GM12872 (cell line): ENCODE data around the gene ANKRD44.

Source experiments
- TF ChIP-seq, protein P1 (sequence below): IDR thresholded peaks from 3 replicates; pipeline ENCODE4 v1.5.1; 2011; ENCODE audit warnings: low read depth, mild to moderate bottlenecking, low read length, moderate library complexity; ENCODE audit not compliant: insufficient read depth

Gene ANKRD44

DNA sequence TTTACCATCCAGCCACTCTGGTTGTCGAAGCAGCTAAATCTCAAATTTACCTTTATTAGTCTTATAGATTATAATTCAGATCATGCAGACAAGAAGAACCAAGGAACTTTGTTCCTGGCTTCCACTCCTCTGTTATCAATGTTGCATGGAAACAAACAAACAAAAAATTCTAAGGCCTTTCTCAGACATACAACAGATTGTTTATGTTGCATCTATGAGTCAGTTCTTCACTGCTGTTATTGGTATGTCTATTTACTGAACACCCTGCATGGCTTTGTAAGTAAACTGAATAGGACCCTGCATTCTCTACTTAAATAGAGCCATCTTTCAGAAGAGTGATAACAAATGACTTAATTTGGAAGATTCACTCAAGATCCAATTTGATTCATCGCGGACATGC lies 1.6 kb upstream of the ANKRD44 start:
- TF ChIP-seq, protein P1, sequence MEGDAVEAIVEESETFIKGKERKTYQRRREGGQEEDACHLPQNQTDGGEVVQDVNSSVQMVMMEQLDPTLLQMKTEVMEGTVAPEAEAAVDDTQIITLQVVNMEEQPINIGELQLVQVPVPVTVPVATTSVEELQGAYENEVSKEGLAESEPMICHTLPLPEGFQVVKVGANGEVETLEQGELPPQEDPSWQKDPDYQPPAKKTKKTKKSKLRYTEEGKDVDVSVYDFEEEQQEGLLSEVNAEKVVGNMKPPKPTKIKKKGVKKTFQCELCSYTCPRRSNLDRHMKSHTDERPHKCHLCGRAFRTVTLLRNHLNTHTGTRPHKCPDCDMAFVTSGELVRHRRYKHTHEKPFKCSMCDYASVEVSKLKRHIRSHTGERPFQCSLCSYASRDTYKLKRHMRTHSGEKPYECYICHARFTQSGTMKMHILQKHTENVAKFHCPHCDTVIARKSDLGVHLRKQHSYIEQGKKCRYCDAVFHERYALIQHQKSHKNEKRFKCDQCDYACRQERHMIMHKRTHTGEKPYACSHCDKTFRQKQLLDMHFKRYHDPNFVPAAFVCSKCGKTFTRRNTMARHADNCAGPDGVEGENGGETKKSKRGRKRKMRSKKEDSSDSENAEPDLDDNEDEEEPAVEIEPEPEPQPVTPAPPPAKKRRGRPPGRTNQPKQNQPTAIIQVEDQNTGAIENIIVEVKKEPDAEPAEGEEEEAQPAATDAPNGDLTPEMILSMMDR: no peak

DNA sequence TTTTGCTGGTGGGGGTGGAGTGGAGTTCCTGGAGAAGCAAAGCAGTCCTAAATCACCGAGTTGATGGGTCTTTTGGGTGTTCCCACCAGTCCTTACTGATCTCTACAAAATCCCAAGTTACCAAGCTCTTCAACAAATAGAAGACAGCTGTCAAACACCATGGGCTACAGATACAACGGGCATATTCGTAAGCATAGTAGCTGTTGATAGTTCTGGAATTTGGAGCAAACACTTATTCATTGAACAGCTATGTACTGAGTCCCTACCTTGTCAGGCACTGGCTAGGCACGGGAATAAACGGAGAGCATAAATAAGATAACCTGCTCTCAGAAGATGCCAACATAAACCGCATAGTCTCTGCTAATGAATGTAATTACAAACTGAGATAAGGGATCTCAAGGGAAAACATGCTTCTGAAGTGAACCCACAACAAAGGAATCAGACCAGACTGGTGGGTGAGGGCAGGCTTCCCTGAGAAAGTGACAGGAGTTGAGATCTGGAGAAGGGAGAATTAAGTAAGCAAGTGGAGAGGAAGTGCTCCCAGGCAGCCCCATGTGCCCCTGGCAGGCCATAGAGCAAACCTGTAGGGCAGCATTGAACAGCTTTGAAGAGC lies 947 bp upstream of the ANKRD44 start:
- TF ChIP-seq, protein P1: no peak

DNA sequence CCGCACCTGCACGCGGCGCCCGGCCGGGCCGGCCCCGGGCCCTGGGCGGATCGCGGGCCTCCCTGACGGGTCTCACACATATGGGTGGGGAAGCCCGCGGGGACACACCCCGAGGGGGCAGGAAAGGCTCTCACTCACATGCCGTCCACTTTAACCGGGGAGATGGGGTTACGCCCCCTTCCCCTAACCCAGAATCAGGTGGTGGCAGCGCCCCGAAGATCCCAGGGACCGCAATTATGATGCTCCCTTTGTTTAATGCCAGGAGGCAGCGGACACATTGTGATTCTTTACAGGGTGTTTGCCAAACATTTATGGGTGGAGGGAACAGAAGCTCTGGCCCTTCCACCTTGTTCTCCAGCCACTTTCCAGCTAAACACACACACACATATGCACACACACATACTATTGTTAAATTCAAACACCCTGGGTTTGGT lies 424 bp upstream of the ANKRD44 start:
- TF ChIP-seq, protein P1: no peak

DNA sequence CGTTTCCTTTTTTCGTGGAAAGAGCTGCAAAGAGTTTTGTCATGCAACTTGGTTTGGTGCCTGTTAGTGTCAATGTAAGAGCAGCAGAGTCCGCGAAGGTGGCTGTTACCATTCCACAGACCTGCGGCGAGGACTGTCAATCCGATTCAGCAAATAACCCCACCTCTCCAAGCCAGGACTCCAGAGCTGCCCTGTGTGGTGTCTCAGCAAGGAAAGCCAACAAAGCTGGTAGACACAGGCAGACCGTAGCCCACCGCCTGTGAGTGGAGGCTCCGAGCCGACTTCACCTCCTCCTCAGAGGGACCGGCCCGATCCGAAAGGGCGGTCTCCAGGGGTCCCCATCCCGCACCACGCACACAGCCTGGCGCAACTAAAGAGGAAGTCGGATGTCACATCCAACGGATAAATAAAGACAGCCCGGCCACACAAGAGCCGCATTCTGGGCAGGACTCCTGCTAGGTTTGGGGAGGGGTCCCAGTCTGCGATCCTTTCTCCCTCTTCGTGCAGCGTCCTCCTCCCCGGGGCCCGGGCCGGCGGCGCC lies 819 bp downstream of the ANKRD44 start:
- TF ChIP-seq, protein P1: no peak

DNA sequence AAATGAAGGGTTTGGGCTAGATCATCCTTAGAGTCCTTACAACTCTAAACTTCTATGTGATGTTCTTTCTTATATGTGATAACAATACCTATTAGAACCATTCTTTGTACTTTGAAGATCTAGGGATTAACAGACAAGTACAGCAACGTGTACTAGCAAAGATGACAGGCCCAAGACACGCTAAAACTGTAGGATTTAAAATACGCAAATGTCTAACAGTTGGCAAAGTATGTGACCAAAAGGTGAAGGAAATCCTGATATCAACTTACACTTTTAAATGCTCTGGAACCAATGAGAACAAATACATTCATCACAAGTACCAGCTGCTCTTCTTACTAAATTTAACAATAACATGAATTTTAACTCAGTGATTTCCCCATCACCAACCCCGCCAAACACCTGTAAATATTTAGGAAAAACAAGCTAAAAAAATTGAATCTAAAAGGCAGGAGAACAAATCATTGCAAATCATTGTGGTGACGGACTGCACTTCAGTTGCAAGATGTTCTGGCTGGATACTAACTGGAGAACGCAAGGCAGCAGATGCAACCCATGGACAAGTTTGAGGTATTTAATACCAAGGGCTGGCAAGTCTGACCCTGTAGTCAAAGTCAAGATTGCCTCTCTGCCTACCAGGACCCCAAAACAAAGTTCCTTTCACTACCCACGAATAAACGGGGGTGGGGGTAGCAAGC lies 1.4 kb downstream of the ANKRD44 start:
- TF ChIP-seq, protein P1: no peak

DNA sequence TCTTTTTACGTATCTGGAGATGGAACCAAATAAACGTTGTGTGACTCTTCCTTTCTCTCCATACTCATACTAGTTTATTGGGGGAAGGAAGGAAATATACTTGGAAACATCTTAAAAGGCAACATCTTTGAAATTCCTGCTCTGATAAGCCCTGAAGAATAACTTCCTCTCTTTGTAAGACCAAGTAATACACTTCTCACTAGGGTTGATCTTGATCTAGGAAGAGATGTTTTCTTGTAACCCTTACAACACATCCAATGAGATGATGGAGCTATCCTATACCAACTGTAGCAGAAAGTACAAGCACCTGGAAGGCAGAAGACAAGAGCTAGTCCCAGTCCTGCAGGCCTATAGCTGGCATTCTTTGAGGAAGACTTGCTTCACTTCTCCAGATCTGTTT lies 2.0 kb downstream of the ANKRD44 start:
- TF ChIP-seq, protein P1: no peak

DNA sequence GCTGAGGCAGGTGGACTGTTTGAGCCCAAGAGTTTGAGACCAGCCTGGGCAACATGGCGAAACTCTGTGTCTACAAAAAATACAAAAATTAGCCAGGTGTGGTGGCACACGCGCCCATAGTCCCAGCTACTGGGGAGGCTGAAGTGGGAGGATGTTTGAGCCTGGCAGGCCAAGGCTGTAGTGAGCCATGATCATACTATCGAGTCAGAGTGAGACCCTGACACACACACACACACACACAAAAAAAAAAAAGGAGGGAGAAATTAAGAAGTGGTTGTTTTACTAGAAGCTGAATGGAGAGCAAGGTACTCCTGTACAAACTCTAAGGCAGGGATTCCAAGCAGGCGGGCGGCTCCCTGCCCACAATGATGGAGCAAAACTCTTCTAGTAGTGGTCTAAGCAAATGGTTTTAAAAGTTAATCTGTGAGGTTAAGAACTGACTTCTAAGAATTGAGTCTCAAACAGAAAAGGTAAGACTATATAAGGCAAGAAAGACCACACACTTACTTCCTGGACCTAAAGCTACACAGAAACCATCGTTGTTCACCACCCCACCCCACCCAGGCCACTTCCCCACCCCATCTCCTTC lies 2.6 kb downstream of the ANKRD44 start:
- TF ChIP-seq, protein P1: no peak
